GM21825 (cell line): ENCODE results near the gene RPLP2.

Experiments
- ATAC-seq: cut with Tn5 transposase; IDR thresholded peaks from one replicate; pipeline ENCODE4 v1.9.1; 2021; ENCODE audit warnings: mild to moderate bottlenecking, moderate library complexity; ENCODE audit not compliant: unreplicated experiment

Gene RPLP2

DNA sequence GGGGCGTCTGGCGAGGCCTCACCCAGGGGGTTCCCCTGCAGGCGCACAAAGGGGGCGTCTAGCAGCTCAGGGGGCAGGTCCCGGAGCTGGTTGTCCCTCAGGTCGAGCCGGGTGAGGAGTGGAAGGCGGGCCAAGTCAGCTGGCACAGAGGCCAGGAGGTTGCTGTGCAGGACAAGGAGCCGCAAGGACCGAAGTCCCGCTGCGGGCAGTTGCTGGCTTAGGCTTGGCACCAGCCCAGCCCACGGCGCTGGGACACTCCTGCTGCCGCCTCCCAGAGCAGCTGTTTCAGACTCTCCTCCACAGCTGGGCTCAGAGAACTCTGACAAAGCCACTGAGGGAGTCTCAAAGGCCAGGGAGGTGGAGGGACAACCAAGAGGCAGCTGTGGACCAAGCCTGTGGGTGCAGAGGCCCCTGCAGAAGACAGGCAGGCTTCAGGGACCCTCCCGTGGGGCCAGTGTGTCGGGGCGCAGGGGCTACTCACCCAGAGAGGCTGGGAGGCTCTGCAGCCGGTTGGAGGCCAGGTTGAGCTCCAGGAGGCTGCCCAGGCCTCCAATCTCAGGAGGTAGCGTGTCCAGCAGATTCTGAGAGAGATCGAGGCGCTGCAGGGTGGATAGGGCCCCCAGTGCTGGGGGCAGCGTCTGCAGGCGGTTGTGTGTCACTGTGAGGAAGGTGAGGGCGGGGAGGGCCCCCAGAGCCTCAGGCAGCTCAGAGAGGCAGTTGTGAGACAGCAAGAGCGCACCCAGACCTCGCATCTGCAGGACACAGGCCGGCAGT lies 6.9 kb upstream of the RPLP2 start:
- no peak for ATAC-seq

DNA sequence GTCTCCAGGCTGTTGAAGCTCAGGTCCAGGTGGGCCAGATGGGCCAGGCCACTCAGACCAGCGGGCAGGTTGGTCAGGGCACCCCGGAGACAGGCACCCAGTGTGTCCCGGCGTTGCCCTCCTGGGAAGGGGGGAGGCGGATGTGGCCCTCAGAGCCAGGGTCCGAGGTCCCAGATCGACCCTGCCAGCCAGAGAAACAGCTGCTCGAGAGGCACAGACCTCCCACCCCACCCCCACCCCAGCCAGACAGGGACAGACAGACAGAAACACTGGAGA lies 6.4 kb upstream of the RPLP2 start:
- ATAC-seq, result no peak

DNA sequence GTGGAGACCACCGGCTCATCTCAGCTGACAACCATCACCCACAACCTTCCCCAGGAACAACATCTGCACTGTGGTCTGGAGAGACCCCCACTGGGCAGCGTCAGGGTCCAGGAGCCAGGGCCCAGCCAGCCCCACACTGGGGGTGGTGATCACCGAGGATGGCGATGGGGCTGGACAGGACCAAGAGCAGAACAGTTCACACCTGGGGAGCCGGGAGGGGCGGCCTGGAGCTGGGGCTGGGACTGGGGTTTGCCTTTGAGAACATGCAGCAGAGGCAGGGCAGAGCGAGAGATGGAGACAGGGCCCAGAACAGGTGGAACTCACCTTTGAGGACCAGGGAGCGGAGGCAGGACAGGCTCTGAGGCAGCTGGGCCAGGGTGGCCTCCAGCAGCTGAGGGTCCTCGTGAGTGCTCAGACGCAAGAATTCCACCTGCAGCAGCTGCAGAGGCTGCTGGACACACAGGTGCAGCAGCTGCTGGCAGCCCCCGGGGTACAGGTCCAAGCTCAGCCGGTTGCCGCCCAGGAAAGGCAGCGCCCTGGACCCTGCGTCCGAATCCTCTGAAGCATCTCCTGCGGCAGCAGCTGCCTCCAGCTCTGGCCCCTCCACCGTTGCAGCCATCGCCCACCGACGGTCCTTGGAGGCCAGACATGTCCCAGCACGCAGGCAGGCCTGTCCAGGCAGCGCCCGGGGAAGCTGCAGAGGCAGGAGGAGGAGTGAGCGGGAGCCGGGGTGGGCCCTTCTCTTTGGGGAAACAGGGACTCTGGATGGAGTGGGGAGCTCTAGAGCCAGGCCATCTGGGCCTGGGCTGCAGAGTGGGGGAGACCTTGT lies 5.8 kb upstream of the RPLP2 start:
- no peak for ATAC-seq

DNA sequence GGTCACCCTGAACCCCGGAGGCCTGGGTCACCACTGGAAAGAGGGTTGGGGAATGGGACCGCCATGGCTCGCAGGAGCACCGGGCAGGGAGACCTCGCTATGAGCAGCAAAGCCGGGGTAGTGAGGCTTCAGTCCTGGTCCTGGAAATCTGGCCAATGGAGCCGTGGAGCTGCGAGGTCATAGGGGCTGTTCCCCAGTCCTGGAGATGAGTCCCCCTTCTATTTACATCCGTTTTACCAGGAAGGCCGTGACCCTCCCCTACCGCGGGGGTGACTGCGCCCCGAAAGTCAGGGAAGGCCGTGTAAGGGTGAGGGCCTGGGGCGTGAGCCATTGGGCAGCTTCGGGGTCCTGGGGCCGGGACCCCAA lies 5.2 kb upstream of the RPLP2 start:
- ATAC-seq, result no peak

DNA sequence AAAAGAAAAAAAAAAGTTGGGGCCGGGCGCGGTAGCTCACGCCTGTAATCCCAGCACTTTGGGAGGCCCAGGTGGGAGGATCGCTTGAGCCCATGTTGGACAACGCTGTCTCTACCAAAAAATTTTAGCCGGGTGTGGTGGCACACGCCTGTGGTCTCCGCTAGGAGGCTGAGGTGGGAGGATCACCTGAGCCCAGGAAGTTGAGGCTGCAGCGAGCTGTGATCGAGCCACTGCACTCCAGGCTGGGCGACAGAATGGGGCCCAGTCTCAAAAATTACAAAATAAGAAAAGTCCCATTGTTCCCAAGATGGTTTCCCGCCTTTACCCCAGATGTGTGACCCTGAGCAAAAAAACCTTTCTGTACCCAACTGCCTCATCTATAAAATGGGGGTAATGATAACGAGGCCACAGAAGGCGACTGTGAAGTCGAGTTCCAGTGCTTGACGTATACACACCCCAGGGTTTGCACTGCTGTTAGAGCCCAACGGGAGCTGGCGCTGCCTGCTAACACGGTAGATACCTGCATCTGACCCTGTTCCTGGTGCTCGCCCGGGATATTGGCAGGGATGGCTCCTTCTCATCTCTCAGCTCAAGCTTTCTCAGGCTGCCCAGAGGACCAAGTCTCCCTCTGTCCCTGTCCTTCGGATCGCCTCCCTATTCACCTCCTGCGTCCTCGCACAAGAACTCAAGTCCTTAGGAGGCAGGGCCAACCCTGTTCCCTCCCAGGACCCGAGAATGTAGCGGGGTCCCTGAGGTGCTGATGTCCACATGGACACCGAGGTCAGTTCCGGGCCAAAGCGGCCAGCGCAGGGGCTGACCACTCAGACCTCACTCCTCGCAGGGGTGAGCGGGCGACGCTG lies 1.1 kb upstream of the RPLP2 start:
- ATAC-seq, result no peak

DNA sequence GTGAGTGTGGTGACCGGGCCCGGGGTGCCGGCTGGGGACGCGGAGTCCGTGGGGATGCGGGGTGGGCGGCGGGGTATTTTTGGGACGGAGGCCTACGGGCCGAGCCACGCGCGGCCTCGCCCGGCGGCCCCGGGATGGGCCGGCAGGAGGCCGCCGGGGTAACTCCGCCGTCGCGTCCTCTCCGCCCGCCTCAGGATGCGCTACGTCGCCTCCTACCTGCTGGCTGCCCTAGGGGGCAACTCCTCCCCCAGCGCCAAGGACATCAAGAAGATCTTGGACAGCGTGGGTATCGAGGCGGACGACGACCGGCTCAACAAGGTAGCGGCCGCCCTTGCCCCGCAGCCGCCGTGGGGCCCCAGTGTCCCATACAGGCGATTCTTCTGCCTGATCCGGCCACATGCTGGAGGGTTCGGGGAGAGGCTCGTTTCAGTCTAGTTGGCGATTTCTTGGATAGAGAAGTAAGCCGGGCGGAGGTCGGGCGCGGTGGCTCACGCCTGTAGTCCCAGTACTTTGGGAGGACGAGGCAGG lies 337 bp downstream of the RPLP2 start:
- ATAC-seq, result no peak

DNA sequence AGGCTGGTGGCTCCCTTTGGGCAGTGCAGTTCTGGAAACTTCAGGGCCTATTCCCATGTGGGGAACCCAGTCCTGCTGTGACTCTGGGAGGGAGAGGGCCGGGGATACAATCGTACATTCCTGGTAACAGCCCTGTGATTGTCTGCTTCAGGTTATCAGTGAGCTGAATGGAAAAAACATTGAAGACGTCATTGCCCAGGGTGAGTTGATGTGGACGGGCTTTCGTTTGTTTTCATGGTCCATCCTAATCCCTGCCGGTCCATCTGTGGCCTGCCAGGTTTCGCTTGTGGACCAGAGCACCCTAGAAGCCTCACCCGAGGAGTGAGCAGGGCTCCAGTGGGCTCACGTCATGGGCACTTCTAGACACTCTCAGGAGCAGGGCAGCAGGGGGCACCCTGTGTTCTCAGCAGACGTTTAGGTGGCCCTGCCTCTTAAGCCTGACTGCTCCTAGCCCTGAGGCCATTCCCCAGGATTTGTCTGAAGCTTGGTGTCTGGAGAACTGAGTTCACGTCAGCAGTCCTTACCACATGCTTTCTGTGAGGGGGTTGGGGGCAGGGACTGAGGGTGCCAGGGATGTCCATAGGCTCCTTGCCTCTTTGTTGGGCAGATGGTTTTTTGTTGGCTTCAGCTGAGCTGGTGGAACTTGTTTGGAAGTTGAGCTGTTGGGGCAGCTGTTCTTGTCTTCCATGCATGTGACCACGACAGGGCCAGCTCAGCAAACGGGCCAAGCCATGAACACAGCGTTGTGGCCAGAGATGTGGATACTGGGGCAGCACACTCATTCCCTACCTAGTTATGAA lies 1.9 kb downstream of the RPLP2 start:
- no peak for ATAC-seq

DNA sequence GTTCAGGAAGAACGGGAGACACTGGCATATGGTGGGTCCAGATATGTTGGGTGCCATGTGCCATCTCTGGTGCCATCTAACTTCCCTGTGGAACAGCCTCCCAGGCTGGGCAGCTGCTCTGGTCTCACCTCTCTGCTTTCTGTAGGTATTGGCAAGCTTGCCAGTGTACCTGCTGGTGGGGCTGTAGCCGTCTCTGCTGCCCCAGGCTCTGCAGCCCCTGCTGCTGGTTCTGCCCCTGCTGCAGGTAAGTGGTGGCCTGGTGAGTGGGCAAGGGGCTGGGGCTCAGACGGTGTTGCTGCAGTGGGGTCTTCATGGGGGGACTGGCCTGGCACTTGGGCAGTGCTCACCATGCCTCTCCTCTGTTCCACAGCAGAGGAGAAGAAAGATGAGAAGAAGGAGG lies 2.6 kb downstream of the RPLP2 start:
- no peak for ATAC-seq

DNA sequence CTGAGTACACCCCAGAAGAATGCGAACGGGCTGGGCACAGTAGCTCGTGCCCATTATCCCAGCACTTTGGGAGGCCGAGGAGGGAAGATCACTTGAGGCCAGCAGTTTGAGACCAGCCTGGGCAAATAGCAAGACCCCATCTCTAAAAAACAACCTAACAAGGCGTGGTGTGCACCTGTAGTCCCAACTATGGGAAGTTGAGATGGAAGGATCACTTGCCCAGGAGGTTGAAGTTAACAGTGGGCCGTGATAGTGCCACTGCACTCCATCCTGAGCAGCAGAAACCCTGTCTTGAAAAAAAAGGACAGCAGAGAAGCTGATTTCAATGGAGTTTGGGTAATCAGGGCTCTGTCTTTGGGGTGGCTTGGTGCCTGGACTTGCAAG lies 3.3 kb downstream of the RPLP2 start:
- ATAC-seq, result no peak

DNA sequence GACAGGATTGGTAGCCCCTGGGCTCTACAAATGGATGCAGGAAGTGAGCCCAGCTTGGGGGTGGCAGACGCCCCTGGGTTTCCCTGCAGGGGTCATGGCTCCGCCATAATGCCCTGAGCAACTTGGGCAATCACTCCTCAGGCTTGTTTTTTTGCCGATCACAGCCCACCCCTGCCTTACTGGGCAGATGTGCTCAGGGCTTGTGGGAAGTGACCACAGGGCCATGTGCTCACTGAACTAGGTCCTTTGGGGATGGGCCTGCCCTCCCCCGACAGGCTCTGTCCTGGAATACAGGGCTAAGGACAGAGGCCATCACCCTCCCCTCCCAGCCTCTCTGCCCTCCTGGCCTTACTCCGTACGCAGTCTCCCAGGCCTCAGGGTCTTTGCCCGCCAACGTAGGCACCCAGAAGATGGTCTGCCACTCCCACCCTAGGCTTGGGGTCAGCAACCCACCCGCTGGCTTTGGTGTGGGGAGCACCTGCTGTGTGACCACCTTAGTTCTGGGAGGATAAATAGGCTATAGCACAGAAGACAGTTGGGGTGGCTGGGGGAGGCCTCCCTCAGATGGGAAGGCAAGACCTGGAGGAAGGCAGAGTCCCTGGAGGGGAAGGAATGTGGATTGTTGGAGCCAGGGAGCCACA lies 3.8 kb downstream of the RPLP2 start:
- no peak for ATAC-seq

DNA sequence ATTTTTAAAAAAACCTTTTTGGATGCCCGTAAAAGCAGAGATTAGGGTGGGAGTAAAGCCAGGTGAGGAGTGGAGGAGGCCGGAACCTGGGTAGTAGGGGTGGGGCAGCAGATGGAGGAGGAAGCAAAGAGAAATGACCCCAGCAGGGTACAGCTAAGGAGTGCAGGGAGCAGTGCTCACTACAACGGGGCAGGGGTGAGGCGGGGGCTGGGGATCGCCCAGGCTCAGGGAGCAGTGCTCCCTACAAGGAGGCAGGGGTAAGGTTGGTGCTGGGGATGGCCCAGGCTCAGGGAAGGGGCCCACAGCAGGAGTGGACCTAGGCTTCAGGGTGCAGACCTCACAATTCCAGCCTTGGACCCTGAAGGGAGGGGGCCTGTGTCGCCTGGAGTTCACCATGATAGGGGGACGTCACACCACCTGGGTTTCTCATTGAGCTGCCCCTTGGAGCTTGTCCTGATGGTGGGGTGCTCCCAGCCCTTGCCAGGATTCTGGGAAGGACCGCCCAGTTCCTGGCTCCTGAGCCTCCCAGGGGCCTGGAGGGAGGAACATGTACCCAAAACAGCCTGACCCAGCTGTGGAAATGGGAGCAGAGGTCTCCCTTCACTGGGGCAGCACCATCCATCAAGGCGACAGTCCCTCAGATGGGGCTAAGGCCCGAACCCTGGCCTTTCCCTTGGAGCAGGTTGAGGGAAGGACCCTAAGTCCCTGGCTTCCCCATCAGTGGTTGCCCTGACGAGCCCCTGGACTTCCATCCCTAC lies 6.1 kb downstream of the RPLP2 start:
- no peak for ATAC-seq

DNA sequence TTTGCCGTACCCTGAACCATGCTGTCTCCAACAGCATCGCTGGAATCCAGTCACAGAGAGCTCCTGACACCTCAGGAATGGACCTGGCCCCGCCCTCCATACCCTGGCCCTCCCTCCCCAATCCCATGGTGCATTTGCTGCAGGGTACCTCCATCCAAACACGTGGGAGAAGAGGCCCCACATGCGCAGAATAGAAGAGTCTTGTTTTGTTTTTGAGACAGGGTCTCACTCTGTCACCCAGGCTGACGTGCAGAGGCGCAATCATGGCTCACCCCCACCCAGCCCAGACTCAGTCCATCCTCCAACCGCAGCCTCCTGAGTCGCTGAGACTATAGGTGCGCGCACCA lies 6.6 kb downstream of the RPLP2 start:
- ATAC-seq, result no peak

DNA sequence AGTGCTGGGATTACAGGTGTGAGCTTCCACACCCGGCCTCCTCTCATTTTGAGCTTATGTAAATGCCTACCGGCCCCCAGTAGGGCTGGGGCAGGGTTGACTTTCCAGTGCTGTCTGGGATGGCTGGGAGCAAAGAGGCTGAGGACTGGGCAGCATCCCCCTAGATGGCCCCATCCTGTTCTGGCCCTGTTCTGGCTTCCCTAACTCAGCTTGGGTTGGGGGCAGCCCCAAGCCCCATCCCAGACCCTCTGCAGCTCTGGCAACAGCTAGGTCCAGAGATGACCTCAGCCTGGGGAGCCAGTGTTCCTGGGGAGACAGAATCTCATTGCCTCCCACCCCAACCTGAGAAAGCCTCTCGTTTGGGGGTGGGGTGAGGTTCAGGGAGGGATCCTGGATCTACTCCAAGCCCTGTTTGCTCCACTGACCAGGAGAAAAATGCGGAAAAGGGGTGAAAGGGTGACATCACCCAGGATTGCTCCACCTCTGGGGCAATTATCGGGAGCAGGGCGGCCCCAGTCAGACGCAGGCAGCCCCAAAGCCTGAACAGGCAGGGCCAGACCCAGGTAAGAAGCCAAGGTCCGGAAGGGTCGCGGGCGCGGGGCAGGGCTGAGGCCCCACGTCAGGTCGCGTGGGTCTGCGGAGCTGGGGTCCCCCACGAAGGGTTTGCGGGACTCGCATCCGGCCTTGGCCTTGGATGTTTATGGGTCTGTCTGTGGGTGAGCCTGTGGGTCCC lies 8.8 kb downstream of the RPLP2 start, which contains the start of gene PNPLA2:
PNPLA2 (plus strand) TSS at position 519 of the 733 bp plus-strand sequence. CDS start 805 bp downstream, outside the sequence.
- no peak for ATAC-seq

DNA sequence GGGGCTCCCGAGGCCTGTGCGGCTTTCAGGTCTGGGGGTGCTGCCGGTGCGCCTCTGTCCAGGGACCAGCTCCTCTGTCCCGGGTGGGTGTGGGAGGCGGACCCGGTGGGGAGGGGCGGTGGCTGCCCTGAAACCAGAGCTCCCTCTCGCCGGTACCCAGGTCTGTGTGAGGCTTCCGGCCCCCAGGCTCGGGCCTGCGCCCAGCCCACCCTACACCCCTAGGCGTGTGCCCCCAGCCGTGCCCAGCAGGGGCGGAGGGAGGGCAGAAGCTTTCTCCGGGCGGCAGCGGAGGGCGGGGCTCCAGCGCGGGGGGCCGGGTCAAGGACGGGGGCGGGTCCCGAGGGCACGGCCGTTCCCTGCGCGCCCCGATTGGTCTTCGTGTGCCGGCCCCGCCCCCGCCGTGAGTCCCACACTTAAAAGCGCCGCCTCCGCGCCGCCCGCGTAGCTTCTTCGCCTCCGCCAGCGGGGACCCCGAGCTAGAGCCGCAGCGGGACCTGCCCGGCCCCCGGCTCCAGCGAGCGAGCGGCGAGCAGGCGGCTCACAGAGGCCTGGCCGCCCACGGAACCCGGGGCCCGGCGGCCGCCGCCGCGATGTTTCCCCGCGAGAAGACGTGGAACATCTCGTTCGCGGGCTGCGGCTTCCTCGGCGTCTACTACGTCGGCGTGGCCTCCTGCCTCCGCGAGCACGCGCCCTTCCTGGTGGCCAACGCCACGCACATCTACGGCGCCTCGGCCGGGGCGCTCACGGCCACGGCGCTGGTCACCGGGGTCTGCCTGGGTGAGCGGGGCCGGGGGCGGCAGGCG lies 9.6 kb downstream of the RPLP2 start:
- ATAC-seq, result peak; percentile 65

DNA sequence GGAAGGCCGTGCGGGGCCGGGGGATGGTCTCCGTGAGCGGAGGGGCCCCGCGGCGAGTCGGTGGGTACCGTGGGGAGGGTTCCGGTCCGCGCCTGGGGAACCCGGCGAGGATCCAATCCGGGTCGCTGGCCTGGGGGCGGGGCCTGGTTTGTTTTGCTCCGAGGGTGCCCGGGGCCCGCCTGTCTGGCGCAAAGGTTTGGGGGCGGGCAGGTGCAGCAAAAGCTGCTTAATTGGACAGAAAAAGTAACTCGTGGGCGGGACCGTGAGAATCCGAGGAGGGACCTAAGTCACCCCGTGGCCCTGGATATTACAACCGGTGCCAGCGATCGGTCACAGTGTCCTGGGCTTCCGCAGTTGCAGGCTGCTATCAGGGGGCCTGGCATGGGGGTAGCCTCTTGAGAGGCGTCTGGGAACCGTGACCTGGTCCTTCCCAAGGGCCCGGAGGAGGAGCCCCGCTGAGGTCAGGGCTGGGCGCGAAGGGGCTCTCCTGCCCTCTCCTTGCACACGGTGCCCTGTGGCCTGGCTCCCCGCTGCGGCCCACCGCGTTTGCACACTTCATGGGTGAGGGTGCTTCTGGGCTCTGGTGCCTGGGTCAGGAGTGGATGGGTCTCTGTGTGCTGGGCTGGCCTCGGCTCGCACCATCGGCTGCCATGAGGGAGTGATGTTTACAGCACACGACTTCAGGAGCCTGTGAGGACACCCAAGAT lies 10.3 kb downstream of the RPLP2 start:
- peak; percentile 51 for ATAC-seq

DNA sequence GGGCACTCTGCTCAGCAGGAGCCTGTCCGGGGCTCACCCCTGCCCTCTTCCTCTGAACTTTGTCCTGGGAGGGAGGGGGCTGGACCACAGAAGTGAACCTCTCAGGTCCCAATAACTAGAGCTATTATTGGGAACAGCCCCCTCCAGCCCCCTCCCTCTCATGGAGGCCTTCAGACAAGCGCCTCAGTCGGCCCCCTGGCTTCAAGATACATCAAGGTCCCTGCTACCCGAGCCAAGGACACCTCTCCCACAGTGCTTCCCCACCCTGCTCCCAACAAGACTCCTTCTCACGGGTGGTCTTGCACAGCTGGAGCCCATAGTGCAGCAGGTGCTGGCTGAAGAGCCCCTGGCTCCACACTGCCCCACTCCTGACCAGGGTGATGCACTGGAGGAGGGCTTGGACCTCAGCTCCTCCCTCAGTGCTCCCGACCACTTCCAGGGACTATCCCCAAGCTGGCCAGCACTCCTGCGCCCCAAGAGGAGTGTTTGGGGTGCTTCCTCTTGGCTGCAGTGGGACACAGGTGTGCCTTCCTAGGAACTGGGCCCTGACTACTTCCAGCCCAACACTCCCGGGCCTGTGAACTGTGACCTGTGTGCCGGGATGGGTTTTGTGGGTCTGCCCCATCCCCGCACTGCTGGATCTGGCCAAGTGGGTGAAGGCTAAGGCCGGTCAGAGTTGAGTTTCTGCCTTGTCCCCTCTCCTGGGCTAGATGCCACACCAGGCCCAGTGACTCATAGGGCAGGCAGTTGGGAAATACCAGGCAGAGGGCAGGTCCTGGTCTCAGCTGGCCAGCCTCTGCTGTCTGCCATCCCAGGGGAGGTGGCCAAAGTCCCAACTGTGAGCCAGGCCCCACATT lies 11.1 kb downstream of the RPLP2 start:
- ATAC-seq, result no peak
